ENCODE measurements around the gene CHMP1A. TPM values are rescaled to one million over a fixed set of nuclear protein-coding genes. Genes with fewer than 3 reads are reported as not detected.

Gene CHMP1A
- total RNA-seq, 1 experiment from 2014 or later = 151 TPM

- BruUV-seq (replicated peaks) = no TSS peak
- TF ChIP-seq EZH2 (IDR thresholded peaks at IDR 0.05; ENCODE audit: low read depth) = no peak
- TF ChIP-seq, protein P1, sequence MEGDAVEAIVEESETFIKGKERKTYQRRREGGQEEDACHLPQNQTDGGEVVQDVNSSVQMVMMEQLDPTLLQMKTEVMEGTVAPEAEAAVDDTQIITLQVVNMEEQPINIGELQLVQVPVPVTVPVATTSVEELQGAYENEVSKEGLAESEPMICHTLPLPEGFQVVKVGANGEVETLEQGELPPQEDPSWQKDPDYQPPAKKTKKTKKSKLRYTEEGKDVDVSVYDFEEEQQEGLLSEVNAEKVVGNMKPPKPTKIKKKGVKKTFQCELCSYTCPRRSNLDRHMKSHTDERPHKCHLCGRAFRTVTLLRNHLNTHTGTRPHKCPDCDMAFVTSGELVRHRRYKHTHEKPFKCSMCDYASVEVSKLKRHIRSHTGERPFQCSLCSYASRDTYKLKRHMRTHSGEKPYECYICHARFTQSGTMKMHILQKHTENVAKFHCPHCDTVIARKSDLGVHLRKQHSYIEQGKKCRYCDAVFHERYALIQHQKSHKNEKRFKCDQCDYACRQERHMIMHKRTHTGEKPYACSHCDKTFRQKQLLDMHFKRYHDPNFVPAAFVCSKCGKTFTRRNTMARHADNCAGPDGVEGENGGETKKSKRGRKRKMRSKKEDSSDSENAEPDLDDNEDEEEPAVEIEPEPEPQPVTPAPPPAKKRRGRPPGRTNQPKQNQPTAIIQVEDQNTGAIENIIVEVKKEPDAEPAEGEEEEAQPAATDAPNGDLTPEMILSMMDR (conservative IDR thresholded peaks at IDR 0.05) = no peak
- Histone ChIP-seq H3K9me3 (ENCODE audit: insufficient read depth, low read depth) (no peaks in the 10 kb centered on the region), H3K4me2 (no peak overlapping the region), H3K4me1 (replicated peaks; ENCODE audit: insufficient read depth) (peaks cover 23% of the 10 kb centered on the region), H3K36me3 (ENCODE audit: low read depth) (no peaks in the 10 kb centered on the region), H2AFZ (no peak overlapping the region), H3K27ac (no peak overlapping the region), H3K27me3 (ENCODE audit: insufficient read depth, low read depth) (no peaks in the 10 kb centered on the region), H3K79me2 (ENCODE audit: low read depth) (no peaks in the 10 kb centered on the region), H3K9me2 (ENCODE audit: insufficient read depth) (no peaks in the 10 kb centered on the region), H4K20me1 (ENCODE audit: insufficient read depth) (no peaks in the 10 kb centered on the region), H3F3A (ENCODE audit: insufficient read depth, low read depth) (peaks cover 20% of the 10 kb centered on the region; the same call in 1 of the 2 replicates), H3K4me3 (no peak overlapping the region)
- intact Hi-C loops (cut with micrococcal nuclease; ENCODE audit: unreplicated experiment) = no loop called here
- DNase-seq = no peak
- POLR2A ChIA-PET (ENCODE audit: unreplicated experiment) = no interaction called here
- CTCF ChIA-PET = no interaction called here
Observed at GRCh38 chr16:89607453-89607852, 50.1 kb downstream of the CHMP1A start.

- CTCF ChIA-PET = no interaction called here
- Histone ChIP-seq H3F3A (ENCODE audit: insufficient read depth, low read depth) (peaks cover 20% of the 10 kb centered on the region; the same call in 1 of the 2 replicates), H3K27me3 (ENCODE audit: insufficient read depth, low read depth) (no peaks in the 10 kb centered on the region), H3K9me3 (ENCODE audit: insufficient read depth, low read depth) (no peaks in the 10 kb centered on the region), H3K36me3 (ENCODE audit: low read depth) (no peaks in the 10 kb centered on the region), H3K27ac (no peak overlapping the region), H3K4me1 (replicated peaks; ENCODE audit: insufficient read depth) (peaks cover 26% of the 10 kb centered on the region), H4K20me1 (ENCODE audit: insufficient read depth) (no peaks in the 10 kb centered on the region), H3K9me2 (ENCODE audit: insufficient read depth) (no peaks in the 10 kb centered on the region), H3K4me2 (no peak overlapping the region), H3K4me3 (no peak overlapping the region), H3K79me2 (ENCODE audit: low read depth) (no peaks in the 10 kb centered on the region), H2AFZ (no peak overlapping the region)
- POLR2A ChIA-PET (ENCODE audit: unreplicated experiment) = interaction anchor here (0.6 kb wide), 1 partner anchor 276 kb away, joined by 24 read pairs; no protein-coding TSS in a partner anchor
- no TSS peak for BruUV-seq (replicated peaks)
- TF ChIP-seq, protein P1 (conservative IDR thresholded peaks at IDR 0.05) = no peak
- no peak for TF ChIP-seq EZH2 (IDR thresholded peaks at IDR 0.05; ENCODE audit: low read depth)
- DNase-seq = no peak
- intact Hi-C loops (cut with micrococcal nuclease; ENCODE audit: unreplicated experiment) = no loop called here
Observed at GRCh38 chr16:89606006-89606405, 51.5 kb downstream of the CHMP1A start.

DNA sequence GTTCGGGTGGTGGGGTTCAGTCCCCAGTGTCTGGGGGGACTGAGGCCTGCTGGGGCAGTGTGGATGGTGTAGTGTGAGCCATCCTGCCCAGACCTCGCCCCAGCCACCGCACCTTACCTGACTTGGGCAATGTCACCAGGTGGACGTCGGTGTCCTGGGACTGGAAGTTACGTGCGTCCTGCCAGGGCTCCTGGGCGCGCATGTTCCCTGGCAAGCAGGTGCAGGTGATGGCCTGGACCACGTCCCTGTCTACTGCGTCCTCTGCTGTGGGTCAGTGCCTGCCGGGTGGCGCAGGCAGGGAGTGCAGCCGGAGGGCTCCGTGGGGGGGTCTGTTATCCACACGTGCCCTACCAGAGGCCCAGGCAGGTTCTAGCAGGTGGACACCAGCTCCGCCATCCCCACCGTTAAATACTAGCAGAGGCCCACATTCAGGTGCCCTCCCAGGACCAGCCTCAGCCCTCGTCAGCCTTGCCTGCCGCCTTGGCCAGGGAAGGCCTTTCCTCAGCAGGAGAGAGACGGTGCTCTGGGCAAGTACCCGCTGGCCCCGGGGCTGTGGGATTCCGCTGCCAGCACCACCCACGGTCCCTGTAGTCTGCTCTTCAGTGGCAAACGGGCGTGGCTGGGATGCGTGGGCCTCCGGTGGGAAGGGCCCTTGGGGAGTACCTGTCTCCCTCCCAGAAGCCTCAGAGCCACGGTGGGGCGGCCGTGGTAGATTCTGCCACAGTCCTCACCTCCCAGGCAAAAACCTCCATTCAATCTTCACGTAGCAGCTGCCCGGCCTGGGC is 52.1 kb downstream of the CHMP1A start:
- peaks cover 26% of the 10 kb centered on the region for H3K4me1 ChIP-seq (replicated peaks; ENCODE audit: insufficient read depth)
- no peak overlapping the region for H3K4me2 ChIP-seq
- POLR2A ChIA-PET (ENCODE audit: unreplicated experiment) = no interaction called here
- no peaks in the 10 kb centered on the region for H3K27me3 ChIP-seq (ENCODE audit: insufficient read depth, low read depth)
- H3K4me3 ChIP-seq = no peak overlapping the region
- H2AFZ ChIP-seq = no peak overlapping the region
- peaks cover 25% of the 10 kb centered on the region; the same call in 1 of the 2 replicates for H3F3A ChIP-seq (ENCODE audit: insufficient read depth, low read depth)
- H3K36me3 ChIP-seq (ENCODE audit: low read depth) = no peaks in the 10 kb centered on the region
- CTCF ChIA-PET = no interaction called here
- no peaks in the 10 kb centered on the region for H3K9me3 ChIP-seq (ENCODE audit: insufficient read depth, low read depth)
- H3K79me2 ChIP-seq (ENCODE audit: low read depth) = no peaks in the 10 kb centered on the region
- no peak for DNase-seq
- H4K20me1 ChIP-seq (ENCODE audit: insufficient read depth) = no peaks in the 10 kb centered on the region
- TF ChIP-seq, protein P1 (conservative IDR thresholded peaks at IDR 0.05) = no peak
- no peak for TF ChIP-seq EZH2 (IDR thresholded peaks at IDR 0.05; ENCODE audit: low read depth)
- H3K9me2 ChIP-seq (ENCODE audit: insufficient read depth) = no peaks in the 10 kb centered on the region
- BruUV-seq (replicated peaks) = no TSS peak
- H3K27ac ChIP-seq = no peak overlapping the region
- intact Hi-C loops (cut with micrococcal nuclease; ENCODE audit: unreplicated experiment) = no loop called here
